Measurements from ENCODE around the gene PPT1.

The PPT1 gene

DNA sequence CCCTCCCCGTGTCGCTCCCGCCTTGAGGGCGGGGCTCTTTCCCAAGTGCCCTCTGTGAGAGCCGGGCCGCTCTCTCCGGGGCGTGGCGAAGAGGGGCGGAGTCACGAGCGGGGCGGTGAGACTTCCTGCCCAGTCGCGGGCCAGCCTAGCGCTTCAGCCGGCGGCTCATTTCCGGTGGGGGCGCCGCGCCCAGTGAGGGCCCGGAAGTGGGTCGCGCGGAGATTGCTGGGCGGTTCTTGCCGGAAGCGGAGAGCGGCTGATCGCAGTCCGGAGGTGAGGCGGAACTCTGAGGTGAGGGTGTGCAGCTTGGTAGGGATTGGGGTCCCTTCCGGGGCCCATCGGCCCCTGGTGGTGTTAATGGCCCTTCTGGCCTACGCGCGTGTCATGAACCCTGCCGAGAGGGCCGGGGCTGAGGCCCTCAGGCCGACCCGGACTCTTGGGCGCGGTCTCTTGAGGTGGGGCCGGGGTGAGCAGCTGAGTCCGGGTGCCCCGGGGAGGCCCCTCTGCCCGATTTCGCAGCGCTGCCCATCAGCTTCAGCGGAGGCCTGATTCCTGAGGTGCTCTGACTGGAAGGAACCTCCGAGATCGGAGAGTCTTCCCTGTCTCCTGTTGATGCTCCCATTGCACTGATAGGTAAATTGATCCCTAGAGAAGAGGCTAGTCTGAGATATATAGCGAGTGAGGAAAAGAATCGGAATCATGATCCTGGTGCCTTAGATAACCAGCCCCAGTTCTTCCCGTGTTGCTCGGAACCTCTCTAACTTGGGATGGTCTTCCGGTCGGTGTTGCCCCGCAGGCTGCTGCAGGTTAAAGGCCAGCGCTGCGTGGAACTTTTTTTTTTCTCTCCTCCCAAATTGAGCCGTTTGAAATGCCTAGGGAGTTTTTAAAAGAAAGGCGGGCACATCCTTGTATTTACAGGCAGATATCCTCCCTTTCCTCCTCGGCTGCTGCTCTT, 56.3 kb downstream of the PPT1 start, which contains the start of gene CAP1 (continued):
- TF ChIP-seq ZNF514 (tag by site-specific recombination; IDR thresholded peaks at IDR 0.05) (no peak), ZNF707 (tag by site-specific recombination; IDR thresholded peaks at IDR 0.05) (no peak), IKZF3 (tag by site-specific recombination; IDR thresholded peaks at IDR 0.05) (no peak), ZNF274 (IDR thresholded peaks at IDR 0.05; ENCODE audit: low read length) (no peak), ZNF274 (tag by site-specific recombination; IDR thresholded peaks at IDR 0.05; ENCODE audit: borderline replicate concordance) (no peak), ZNF621 (tag by site-specific recombination; IDR thresholded peaks at IDR 0.05) (no peak), SP3 (tag by site-specific recombination; IDR thresholded peaks at IDR 0.05) (peak; percentile 99), ZNF302 (tag by site-specific recombination; IDR thresholded peaks at IDR 0.05; ENCODE audit: low read depth) (no peak), ZNF184 (tag by site-specific recombination; IDR thresholded peaks at IDR 0.05) (no peak), ZNF777 (tag by site-specific recombination; IDR thresholded peaks at IDR 0.05; ENCODE audit: borderline replicate concordance) (no peak), ZNF211 (tag by site-specific recombination; IDR thresholded peaks at IDR 0.05; ENCODE audit: low read depth) (no peak), ZNF202 (tag by site-specific recombination; IDR thresholded peaks at IDR 0.05; ENCODE audit: borderline replicate concordance) (no peak), ZIC2 (tag by site-specific recombination; IDR thresholded peaks at IDR 0.05) (no peak), SETDB1 (IDR thresholded peaks at IDR 0.05; ENCODE audit: insufficient read length, low read length) (no peak), KLF1 (tag by site-specific recombination; IDR thresholded peaks at IDR 0.05) (peak; percentile 82), SCRT1 (tag by site-specific recombination; IDR thresholded peaks at IDR 0.05; ENCODE audit: borderline replicate concordance) (no peak), ZNF175 (tag by site-specific recombination; IDR thresholded peaks at IDR 0.05) (no peak), ZNF10 (tag by site-specific recombination; IDR thresholded peaks at IDR 0.05) (peak; percentile 11; the same call in 1 of the 2 replicates), ZNF529 (tag by site-specific recombination; IDR thresholded peaks at IDR 0.05; ENCODE audit: insufficient replicate concordance) (no peak), KLF8 (tag by site-specific recombination; IDR thresholded peaks at IDR 0.05) (peak; percentile 96), ZNF2 (tag by site-specific recombination; IDR thresholded peaks at IDR 0.05) (peak; percentile 60), KLF10 (tag by site-specific recombination; IDR thresholded peaks at IDR 0.05) (no peak), ZNF366 (tag by site-specific recombination; conservative IDR thresholded peaks at IDR 0.05) (no peak), RBAK (tag by site-specific recombination; IDR thresholded peaks at IDR 0.05) (no peak)
- TF ChIP-seq, protein P1, sequence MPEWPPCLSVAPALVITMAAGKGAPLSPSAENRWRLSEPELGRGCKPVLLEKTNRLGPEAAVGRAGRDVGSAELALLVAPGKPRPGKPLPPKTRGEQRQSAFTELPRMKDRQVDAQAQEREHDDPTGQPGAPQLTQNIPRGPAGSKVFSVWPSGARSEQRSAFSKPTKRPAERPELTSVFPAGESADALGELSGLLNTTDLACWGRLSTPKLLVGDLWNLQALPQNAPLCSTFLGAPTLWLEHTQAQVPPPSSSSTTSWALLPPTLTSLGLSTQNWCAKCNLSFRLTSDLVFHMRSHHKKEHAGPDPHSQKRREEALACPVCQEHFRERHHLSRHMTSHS (tag by site-specific recombination; IDR thresholded peaks at IDR 0.05): no peak
- TF ChIP-seq, protein P2, sequence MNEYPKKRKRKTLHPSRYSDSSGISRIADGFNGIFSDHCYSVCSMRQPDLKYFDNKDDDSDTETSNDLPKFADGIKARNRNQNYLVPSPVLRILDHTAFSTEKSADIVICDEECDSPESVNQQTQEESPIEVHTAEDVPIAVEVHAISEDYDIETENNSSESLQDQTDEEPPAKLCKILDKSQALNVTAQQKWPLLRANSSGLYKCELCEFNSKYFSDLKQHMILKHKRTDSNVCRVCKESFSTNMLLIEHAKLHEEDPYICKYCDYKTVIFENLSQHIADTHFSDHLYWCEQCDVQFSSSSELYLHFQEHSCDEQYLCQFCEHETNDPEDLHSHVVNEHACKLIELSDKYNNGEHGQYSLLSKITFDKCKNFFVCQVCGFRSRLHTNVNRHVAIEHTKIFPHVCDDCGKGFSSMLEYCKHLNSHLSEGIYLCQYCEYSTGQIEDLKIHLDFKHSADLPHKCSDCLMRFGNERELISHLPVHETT (tag by site-specific recombination; IDR thresholded peaks at IDR 0.05): no peak
- TF ChIP-seq, protein P3, sequence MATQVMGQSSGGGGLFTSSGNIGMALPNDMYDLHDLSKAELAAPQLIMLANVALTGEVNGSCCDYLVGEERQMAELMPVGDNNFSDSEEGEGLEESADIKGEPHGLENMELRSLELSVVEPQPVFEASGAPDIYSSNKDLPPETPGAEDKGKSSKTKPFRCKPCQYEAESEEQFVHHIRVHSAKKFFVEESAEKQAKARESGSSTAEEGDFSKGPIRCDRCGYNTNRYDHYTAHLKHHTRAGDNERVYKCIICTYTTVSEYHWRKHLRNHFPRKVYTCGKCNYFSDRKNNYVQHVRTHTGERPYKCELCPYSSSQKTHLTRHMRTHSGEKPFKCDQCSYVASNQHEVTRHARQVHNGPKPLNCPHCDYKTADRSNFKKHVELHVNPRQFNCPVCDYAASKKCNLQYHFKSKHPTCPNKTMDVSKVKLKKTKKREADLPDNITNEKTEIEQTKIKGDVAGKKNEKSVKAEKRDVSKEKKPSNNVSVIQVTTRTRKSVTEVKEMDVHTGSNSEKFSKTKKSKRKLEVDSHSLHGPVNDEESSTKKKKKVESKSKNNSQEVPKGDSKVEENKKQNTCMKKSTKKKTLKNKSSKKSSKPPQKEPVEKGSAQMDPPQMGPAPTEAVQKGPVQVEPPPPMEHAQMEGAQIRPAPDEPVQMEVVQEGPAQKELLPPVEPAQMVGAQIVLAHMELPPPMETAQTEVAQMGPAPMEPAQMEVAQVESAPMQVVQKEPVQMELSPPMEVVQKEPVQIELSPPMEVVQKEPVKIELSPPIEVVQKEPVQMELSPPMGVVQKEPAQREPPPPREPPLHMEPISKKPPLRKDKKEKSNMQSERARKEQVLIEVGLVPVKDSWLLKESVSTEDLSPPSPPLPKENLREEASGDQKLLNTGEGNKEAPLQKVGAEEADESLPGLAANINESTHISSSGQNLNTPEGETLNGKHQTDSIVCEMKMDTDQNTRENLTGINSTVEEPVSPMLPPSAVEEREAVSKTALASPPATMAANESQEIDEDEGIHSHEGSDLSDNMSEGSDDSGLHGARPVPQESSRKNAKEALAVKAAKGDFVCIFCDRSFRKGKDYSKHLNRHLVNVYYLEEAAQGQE (tag by site-specific recombination; IDR thresholded peaks at IDR 0.05): no peak
- TF ChIP-seq, protein P4, sequence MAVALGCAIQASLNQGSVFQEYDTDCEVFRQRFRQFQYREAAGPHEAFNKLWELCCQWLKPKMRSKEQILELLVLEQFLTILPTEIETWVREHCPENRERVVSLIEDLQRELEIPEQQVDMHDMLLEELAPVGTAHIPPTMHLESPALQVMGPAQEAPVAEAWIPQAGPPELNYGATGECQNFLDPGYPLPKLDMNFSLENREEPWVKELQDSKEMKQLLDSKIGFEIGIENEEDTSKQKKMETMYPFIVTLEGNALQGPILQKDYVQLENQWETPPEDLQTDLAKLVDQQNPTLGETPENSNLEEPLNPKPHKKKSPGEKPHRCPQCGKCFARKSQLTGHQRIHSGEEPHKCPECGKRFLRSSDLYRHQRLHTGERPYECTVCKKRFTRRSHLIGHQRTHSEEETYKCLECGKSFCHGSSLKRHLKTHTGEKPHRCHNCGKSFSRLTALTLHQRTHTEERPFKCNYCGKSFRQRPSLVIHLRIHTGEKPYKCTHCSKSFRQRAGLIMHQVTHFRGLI (tag by site-specific recombination; IDR thresholded peaks at IDR 0.05): peak; percentile 77
- TF ChIP-seq, protein P5, sequence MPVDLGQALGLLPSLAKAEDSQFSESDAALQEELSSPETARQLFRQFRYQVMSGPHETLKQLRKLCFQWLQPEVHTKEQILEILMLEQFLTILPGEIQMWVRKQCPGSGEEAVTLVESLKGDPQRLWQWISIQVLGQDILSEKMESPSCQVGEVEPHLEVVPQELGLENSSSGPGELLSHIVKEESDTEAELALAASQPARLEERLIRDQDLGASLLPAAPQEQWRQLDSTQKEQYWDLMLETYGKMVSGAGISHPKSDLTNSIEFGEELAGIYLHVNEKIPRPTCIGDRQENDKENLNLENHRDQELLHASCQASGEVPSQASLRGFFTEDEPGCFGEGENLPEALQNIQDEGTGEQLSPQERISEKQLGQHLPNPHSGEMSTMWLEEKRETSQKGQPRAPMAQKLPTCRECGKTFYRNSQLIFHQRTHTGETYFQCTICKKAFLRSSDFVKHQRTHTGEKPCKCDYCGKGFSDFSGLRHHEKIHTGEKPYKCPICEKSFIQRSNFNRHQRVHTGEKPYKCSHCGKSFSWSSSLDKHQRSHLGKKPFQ (tag by site-specific recombination; IDR thresholded peaks at IDR 0.05): no peak
- TF ChIP-seq, protein P6, sequence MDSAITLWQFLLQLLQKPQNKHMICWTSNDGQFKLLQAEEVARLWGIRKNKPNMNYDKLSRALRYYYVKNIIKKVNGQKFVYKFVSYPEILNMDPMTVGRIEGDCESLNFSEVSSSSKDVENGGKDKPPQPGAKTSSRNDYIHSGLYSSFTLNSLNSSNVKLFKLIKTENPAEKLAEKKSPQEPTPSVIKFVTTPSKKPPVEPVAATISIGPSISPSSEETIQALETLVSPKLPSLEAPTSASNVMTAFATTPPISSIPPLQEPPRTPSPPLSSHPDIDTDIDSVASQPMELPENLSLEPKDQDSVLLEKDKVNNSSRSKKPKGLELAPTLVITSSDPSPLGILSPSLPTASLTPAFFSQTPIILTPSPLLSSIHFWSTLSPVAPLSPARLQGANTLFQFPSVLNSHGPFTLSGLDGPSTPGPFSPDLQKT (IDR thresholded peaks at IDR 0.05; ENCODE audit: borderline replicate concordance, low read depth, low read length): peak; percentile 89
